Nephron (organoid): ENCODE data around the gene PPP1R1A.

ENCODE experiments used
- H3K27ac Mint-ChIP-seq, 3 experiments: 2 replicates each; pipeline ENCODE4 v1.8.0; 2020; ENCODE audit warnings: mixed read lengths in 3 of 3, mild to moderate bottlenecking in 2 of 3, moderate library complexity in 1 of 3
- H3K27me3 Mint-ChIP-seq: 2 replicates; pipeline ENCODE4 v1.8.0; 2021; ENCODE audit warnings: low read depth, mild to moderate bottlenecking, moderate library complexity, mixed read lengths
- H3K36me3 Mint-ChIP-seq: 2 replicates; pipeline ENCODE4 v1.8.0; 2020; ENCODE audit warnings: low read depth, mixed read lengths
- H3K4me1 Mint-ChIP-seq: 2 replicates; pipeline ENCODE4 v1.8.0; 2020; ENCODE audit warnings: mixed read lengths
- H3K4me3 Mint-ChIP-seq, 3 experiments: 2 replicates each; pipeline ENCODE4 v1.8.0; 2020; ENCODE audit warnings: mild to moderate bottlenecking in 3 of 3, mixed read lengths in 3 of 3, moderate library complexity in 2 of 3
- H3K9me3 Mint-ChIP-seq: 2 replicates; pipeline ENCODE4 v1.8.0; 2020; ENCODE audit warnings: mixed read lengths
- TF ChIP-seq, protein P1 (sequence below), 3 experiments: fragments of 200-600 bp; sonication (generic); IDR thresholded peaks; one replicate each; pipeline ENCODE4 v1.5.0; 2021; ENCODE audit warnings: antibody characterized with exemption in 3 of 3; ENCODE audit not compliant: unreplicated experiment in 3 of 3

PPP1R1A gene

DNA sequence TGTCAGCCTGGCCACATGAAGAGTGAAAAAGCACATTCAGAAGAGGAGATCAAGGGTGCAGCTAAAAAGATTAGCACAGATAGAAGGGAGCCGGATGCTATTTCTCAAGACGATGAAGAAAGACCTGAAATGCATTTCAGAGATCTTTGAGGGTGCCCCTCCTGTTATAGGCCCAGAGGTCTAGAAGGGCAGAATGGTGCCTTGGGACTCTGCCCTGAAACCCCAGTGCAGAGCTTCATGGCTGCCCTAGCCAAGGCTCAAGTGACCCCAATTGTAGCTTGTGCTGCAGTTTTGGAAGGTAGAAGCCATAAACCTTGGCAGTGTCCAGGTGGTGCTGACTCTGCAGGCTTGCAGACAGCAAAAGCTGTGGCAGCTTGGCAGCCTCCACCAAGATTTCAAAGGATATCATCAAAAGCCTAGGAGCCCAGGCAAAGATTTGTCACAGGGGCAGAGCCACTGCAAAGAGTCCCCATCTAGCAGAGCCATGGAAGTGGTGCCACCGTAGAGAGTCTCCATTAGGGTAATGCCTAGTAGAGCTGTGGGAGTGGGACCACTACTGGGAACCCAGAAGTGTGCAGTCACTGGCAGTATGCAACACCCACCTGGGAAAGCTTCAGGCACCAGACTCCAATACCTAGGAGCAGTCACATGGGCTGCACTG lies 39.9 kb upstream of the PPP1R1A start:
- Mint-ChIP-seq H3K36me3 (peaks cover 4% of the 10 kb centered on the region), H3K4me1 (peaks cover 8% of the 10 kb centered on the region)
- TF ChIP-seq, protein P1, sequence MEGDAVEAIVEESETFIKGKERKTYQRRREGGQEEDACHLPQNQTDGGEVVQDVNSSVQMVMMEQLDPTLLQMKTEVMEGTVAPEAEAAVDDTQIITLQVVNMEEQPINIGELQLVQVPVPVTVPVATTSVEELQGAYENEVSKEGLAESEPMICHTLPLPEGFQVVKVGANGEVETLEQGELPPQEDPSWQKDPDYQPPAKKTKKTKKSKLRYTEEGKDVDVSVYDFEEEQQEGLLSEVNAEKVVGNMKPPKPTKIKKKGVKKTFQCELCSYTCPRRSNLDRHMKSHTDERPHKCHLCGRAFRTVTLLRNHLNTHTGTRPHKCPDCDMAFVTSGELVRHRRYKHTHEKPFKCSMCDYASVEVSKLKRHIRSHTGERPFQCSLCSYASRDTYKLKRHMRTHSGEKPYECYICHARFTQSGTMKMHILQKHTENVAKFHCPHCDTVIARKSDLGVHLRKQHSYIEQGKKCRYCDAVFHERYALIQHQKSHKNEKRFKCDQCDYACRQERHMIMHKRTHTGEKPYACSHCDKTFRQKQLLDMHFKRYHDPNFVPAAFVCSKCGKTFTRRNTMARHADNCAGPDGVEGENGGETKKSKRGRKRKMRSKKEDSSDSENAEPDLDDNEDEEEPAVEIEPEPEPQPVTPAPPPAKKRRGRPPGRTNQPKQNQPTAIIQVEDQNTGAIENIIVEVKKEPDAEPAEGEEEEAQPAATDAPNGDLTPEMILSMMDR (IDR thresholded peaks at IDR 0.05; ENCODE audit: unreplicated experiment in 3 of 3): no peak

DNA sequence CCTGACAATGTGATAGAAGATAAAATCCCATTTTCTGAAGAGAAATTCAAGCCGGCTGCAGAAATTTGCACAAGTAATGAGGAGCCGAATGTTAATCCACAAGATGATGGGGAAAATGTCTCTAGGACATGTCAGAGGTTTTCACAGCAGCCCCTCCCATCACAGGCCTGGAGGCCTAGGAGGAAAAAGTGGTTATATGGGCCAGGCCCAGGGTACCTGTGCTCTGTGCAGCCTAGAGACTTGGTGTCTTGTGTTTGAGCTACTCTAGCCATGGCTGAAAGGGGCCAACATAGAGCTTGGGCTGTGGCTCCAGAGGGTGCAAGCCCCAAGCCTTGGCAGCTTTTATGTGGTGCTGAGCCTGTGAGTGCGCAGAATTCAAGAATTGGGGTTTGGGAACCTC lies 38.8 kb upstream of the PPP1R1A start:
- TF ChIP-seq, protein P1 (IDR thresholded peaks at IDR 0.05; ENCODE audit: unreplicated experiment in 3 of 3): no peak
- H3K27ac Mint-ChIP-seq: no peak overlapping the region
- peaks cover 8% of the 10 kb centered on the region for H3K4me1 Mint-ChIP-seq
- H3K27me3 Mint-ChIP-seq: peaks cover 7% of the 10 kb centered on the region
- H3K4me3 Mint-ChIP-seq: no peak overlapping the region
- peaks cover 19% of the 10 kb centered on the region for H3K9me3 Mint-ChIP-seq
- peaks cover 4% of the 10 kb centered on the region for H3K36me3 Mint-ChIP-seq

More for the DNA sequence above, 39.9 kb upstream of the PPP1R1A start:
- Mint-ChIP-seq H3K9me3 (peaks cover 19% of the 10 kb centered on the region), H3K4me3 (no peak overlapping the region), H3K27ac (no peak overlapping the region), H3K27me3 (peaks cover 1% of the 10 kb centered on the region)

DNA sequence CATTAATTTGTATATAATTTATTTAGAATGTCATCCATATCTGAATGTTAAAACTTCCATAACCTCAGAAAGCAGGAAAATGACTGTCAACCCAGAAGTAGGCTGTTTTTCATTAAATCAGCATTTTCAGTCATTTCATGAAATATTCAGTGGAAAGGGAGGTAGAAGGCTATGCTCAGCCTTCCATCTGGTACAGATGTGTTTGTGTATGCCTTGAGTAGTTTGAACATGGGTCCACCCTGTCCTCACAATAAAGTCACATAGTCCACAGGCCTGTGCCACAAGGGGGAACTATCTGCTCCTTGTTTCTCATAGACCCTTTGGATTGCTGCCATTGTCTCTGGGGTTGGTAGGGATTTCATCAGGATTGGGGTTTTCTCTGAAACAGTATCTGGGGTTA lies 37.1 kb upstream of the PPP1R1A start:
- peaks cover 8% of the 10 kb centered on the region for H3K4me1 Mint-ChIP-seq
- peaks cover 19% of the 10 kb centered on the region for H3K9me3 Mint-ChIP-seq
- TF ChIP-seq, protein P1 (IDR thresholded peaks at IDR 0.05; ENCODE audit: unreplicated experiment in 3 of 3): no peak
- no peak overlapping the region for H3K27ac Mint-ChIP-seq
- H3K36me3 Mint-ChIP-seq: peaks cover 4% of the 10 kb centered on the region
- peaks cover 7% of the 10 kb centered on the region for H3K27me3 Mint-ChIP-seq
- H3K4me3 Mint-ChIP-seq: no peak overlapping the region

DNA sequence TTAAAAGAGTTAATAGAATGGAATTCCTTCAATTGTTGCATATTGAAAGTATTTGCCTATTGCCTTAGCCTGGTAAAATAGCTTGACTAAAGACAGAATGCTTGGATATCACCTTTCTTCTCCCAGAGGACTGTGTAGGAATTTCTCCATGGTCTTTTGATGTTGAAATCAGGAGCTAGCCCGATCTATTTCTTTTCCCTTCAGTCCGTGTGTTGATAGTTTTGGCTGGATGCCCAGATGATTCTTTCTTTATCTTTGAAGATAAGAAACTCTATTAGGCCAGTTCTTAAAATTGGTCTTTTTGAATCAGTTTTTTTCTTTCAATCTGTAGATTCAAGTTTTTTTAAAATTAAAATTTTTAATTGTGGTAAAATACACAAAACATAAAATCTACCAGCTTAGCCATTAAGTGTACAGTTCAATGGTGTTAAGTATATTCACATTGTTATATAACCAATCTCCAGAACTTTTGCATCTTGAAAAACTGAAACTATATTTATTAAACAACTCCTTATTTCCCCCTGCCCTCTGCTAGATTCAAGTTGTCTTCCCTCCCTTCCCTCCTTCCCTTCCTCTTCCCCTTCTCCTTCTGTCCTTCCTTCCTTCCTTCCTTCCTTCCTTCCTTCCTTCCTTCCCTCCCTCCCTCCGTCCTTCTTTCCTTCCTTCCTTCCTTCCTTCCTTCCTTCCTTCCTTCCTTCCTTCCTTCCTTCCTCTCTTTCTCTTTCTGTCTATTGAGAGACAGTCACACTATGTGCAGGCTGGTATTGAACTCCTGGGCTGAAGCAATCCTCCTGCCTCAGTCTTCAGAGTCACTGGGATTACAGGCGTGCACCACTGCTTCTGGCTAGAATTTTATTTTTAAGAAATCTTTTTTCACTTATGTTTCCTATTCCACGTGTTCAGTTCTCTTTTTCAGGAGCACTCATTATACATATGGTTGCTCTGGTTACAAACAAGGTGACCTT lies 36.1 kb upstream of the PPP1R1A start:
- Mint-ChIP-seq H3K27ac (no peak overlapping the region), H3K36me3 (peaks cover 4% of the 10 kb centered on the region), H3K9me3 (peaks cover 19% of the 10 kb centered on the region), H3K4me1 (peaks cover 8% of the 10 kb centered on the region), H3K4me3 (no peak overlapping the region), H3K27me3 (peaks cover 11% of the 10 kb centered on the region)
- TF ChIP-seq, protein P1 (IDR thresholded peaks at IDR 0.05; ENCODE audit: unreplicated experiment in 3 of 3): no peak

DNA sequence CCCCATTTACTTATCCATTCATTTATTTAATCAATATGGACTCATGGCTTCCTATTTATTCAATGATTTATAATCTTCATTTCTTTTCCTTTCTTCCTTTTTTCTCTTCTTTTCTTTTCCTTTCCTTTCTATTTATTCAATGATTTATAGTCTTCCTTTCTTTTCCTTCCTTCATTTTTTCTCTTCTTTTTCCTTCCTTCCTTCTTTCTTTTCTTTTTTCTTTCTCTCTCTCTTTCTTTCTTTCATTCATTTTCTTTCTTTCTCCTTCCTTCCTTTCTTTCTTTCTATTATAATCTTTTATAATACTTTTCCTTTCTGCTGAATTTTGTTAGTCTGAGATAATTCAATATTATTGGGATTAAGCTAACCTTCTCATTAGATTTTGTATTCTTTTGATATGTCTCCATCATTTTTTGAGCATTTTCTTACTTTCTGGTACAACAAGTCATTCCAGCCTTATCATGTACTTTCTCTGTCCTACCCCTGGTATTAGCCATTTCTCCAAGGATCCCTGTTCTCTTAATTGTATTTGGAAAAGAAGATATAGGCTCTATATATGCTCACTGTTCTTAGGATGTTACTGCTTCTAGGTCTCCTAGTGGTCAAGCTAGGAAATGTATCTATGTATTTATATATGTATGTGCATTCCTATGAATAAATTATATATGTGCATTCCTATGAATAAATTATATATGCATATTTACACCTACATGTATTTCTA lies 34.2 kb upstream of the PPP1R1A start:
- Mint-ChIP-seq H3K36me3 (peaks cover 4% of the 10 kb centered on the region), H3K4me1 (peaks cover 8% of the 10 kb centered on the region), H3K27ac (no peak overlapping the region), H3K9me3 (peaks cover 10% of the 10 kb centered on the region), H3K4me3 (no peak overlapping the region), H3K27me3 (peaks cover 11% of the 10 kb centered on the region)
- TF ChIP-seq, protein P1 (IDR thresholded peaks at IDR 0.05; ENCODE audit: unreplicated experiment in 3 of 3): peak in 2 of 3 experiments; percentile 35 to 46
